HG03103 (cell line): ENCODE data around the gene DEFB112.

Experiments
- ATAC-seq: cut with Tn5 transposase; IDR thresholded peaks from one replicate; pipeline ENCODE4 v1.9.1; 2021; ENCODE audit warnings: low read depth; ENCODE audit not compliant: unreplicated experiment

DEFB112 gene

GRCh38 chr6:50003139-50003538 lies 46.6 kb downstream of the DEFB112 start:
- no peak for ATAC-seq

- no peak for ATAC-seq
These were observed 54.5 kb downstream of the DEFB112 start for GRCh38 chr6:49995278-49995677.
